GM23338 (cell line): ENCODE data around the gene HHAT.

Experiments
- CTCF ChIP-seq, 2 experiments: fragments of 200-600 bp in 1 of 2; sonication (generic) in 1 of 2; conservative IDR thresholded peaks; 2 replicates each; pipeline versions ENCODE4 v1.5.1 to v1.6.1; 2016 to 2017; ENCODE audit warnings: antibody characterized with exemption in 2 of 2, low read depth in 2 of 2, mild to moderate bottlenecking in 2 of 2, moderate library complexity in 1 of 2
- EZH2 ChIP-seq: fragments of 200-600 bp; sonication (generic); IDR thresholded peaks from one replicate; pipeline ENCODE4 v1.8.0; 2017; ENCODE audit warnings: antibody characterized with exemption, mild to moderate bottlenecking, low read depth; ENCODE audit not compliant: unreplicated experiment
- EZH2phosphoT487 ChIP-seq: fragments of 200-600 bp; sonication (generic); IDR thresholded peaks from one replicate; pipeline ENCODE4 v1.8.1; 2018; ENCODE audit warnings: antibody characterized with exemption; ENCODE audit not compliant: unreplicated experiment
- NANOG ChIP-seq: IDR thresholded peaks from 2 replicates; pipeline ENCODE4 v1.6.1; 2016; ENCODE audit warnings: antibody characterized with exemption, borderline replicate concordance
- POLR2AphosphoS5 ChIP-seq: IDR thresholded peaks from 2 replicates; pipeline ENCODE4 v1.6.1; 2016; ENCODE audit warnings: antibody characterized with exemption, low read depth

- TF ChIP-seq EZH2 (no peak), CTCF (conservative IDR thresholded peaks at IDR 0.05; ENCODE audit: low read depth in 2 of 2) (no peak), POLR2AphosphoS5 (no peak), NANOG (no peak), EZH2phosphoT487 (no peak)
These were observed 10.8 kb downstream of the HHAT start for GRCh38 chr1:210339500-210339899.
